Measurements from ENCODE around the gene GNAQ.

GNAQ gene

GRCh38 chr9:77820293-77820954 is 211.2 kb downstream of the GNAQ start:
- Histone ChIP-seq H3K4me1 (no peaks in the 10 kb centered on the region), H3K4me2 (ENCODE audit: low read length) (no peak overlapping the region), H3K27me3 (ENCODE audit: control insufficient read depth, insufficient read depth, low read length) (no peaks in the 10 kb centered on the region), H3K79me2 (no peaks in the 10 kb centered on the region), H3K9ac (no peak overlapping the region), H3K9me3 (ENCODE audit: control insufficient read depth, low read length) (no peaks in the 10 kb centered on the region), H3K36me3 (ENCODE audit: control insufficient read depth, insufficient read depth, low read length) (no peaks in the 10 kb centered on the region), H3K27ac (no peak overlapping the region), H3K4me3 (ENCODE audit: low read depth, low read length) (no peak overlapping the region), H2AFZ (no peak overlapping the region)
- no peak for TF ChIP-seq CTCF (IDR thresholded peaks at IDR 0.05)

GRCh38 chr9:77819657-77820056 is 212.0 kb downstream of the GNAQ start:
- Histone ChIP-seq H3K9me3 (ENCODE audit: control insufficient read depth, low read length) (no peaks in the 10 kb centered on the region), H3K36me3 (ENCODE audit: control insufficient read depth, insufficient read depth, low read length) (no peaks in the 10 kb centered on the region), H3K4me1 (no peaks in the 10 kb centered on the region), H3K4me3 (ENCODE audit: low read depth, low read length) (no peak overlapping the region), H2AFZ (no peak overlapping the region), H3K27ac (no peak overlapping the region), H3K27me3 (ENCODE audit: control insufficient read depth, insufficient read depth, low read length) (no peaks in the 10 kb centered on the region), H3K79me2 (no peaks in the 10 kb centered on the region), H3K4me2 (ENCODE audit: low read length) (no peak overlapping the region), H3K9ac (no peak overlapping the region)
- TF ChIP-seq CTCF (IDR thresholded peaks at IDR 0.05), result no peak

DNA sequence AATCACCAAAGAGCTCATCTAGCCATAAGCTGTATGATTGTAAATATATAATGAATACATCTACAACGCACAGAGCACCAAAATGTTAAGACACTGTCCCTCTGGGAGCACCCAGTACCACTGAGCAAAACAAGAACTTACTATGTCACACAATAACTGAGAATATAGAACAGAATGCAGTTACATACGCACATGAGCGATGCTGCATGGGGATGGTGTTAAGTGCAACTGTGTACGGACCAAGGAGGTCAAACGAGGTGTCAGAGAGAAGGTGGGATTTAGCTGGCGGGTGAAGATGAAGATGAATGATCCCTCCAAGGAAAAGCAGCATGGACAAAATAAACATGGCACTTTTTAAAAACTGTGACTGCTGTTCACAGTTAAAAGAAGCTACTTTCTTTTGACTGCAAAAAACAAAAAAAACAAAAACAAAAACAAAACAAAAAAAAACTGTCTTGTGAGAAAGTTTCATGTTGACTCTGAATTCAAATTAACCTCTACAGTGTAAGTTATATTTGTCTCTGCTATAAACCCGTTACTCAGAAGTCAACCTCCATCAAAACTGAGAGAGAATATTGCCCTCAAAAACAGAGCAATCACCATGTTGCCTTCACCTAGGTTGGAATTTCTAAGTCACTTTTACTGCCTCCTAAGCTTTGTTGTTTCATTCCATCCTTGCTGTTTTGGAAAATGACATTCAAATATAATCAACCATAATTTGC is 213.9 kb downstream of the GNAQ start:
- no peak overlapping the region for H3K27ac ChIP-seq
- H3K4me3 ChIP-seq (ENCODE audit: low read depth, low read length), result no peak overlapping the region

GRCh38 chr9:77816641-77817341 is 214.8 kb downstream of the GNAQ start:
- Histone ChIP-seq H3K9me3 (ENCODE audit: control insufficient read depth, low read length) (no peaks in the 10 kb centered on the region), H3K36me3 (ENCODE audit: control insufficient read depth, insufficient read depth, low read length) (no peaks in the 10 kb centered on the region), H3K4me1 (no peaks in the 10 kb centered on the region), H3K4me2 (ENCODE audit: low read length) (no peak overlapping the region), H3K4me3 (ENCODE audit: low read depth, low read length) (no peak overlapping the region), H3K27ac (no peak overlapping the region), H3K27me3 (ENCODE audit: control insufficient read depth, insufficient read depth, low read length) (no peaks in the 10 kb centered on the region), H3K9ac (no peak overlapping the region), H3K79me2 (no peaks in the 10 kb centered on the region), H2AFZ (no peak overlapping the region)
- TF ChIP-seq CTCF (IDR thresholded peaks at IDR 0.05), result no peak

More for the DNA sequence above, 213.9 kb downstream of the GNAQ start:
- Histone ChIP-seq H3K4me1 (no peaks in the 10 kb centered on the region), H3K9ac (no peak overlapping the region), H2AFZ (no peak overlapping the region), H3K27me3 (ENCODE audit: control insufficient read depth, insufficient read depth, low read length) (no peaks in the 10 kb centered on the region), H3K36me3 (ENCODE audit: control insufficient read depth, insufficient read depth, low read length) (no peaks in the 10 kb centered on the region), H3K4me2 (ENCODE audit: low read length) (no peak overlapping the region), H3K79me2 (no peaks in the 10 kb centered on the region), H3K9me3 (ENCODE audit: control insufficient read depth, low read length) (no peaks in the 10 kb centered on the region)
- TF ChIP-seq CTCF (IDR thresholded peaks at IDR 0.05), result no peak
